Activated T-cell treated with anti-CD3 and anti-CD28 coated beads for 48 hours (primary cell): ENCODE measurements around the gene TRPM7.
"Not testable (repeated sequence)": the region's sequence is repeated elsewhere in the genome, so short reads cannot be mapped to it uniquely, and the experiment has no call there.

ENCODE experiments used
- DNase-seq: peaks from one replicate; pipeline ENCODE4 v3.0.0-alpha.2; 2020; ENCODE audit warnings: low read depth

TRPM7 gene

GRCh38 chr15:50655555-50655954, 31.0 kb downstream of the TRPM7 start:
- DNase-seq = no peak

- no peak for DNase-seq
These were observed 33.3 kb downstream of the TRPM7 start for GRCh38 chr15:50653156-50653743.

- no peak for DNase-seq
These were observed 33.9 kb downstream of the TRPM7 start for GRCh38 chr15:50652671-50653070.

GRCh38 chr15:50641318-50641717, 45.3 kb downstream of the TRPM7 start:
- DNase-seq = no peak

- no peak for DNase-seq
These were observed 50.5 kb downstream of the TRPM7 start for GRCh38 chr15:50636146-50636545.

- DNase-seq = no peak
These were observed 52.9 kb downstream of the TRPM7 start for GRCh38 chr15:50633653-50634052.

GRCh38 chr15:50628421-50628820, 58.2 kb downstream of the TRPM7 start:
- DNase-seq = no peak

GRCh38 chr15:50627351-50628055, 59.1 kb downstream of the TRPM7 start:
- DNase-seq = no peak

GRCh38 chr15:50624616-50625168, 61.9 kb downstream of the TRPM7 start:
- DNase-seq = no peak

- DNase-seq = not testable (repeated sequence)
These were observed 64.1 kb downstream of the TRPM7 start for GRCh38 chr15:50622361-50622943.

- DNase-seq = not testable (repeated sequence)
These were observed 69.6 kb downstream of the TRPM7 start for GRCh38 chr15:50616960-50617359.

- DNase-seq = not testable (repeated sequence)
These were observed 70.0 kb downstream of the TRPM7 start for GRCh38 chr15:50616554-50616953.

- DNase-seq = no peak
These were observed 73.0 kb downstream of the TRPM7 start for GRCh38 chr15:50613600-50613999.

- DNase-seq = no peak
These were observed 79.5 kb downstream of the TRPM7 start for GRCh38 chr15:50607129-50607528.

- DNase-seq = no peak
These were observed 81.1 kb downstream of the TRPM7 start for GRCh38 chr15:50605462-50605861.

- DNase-seq = not testable (repeated sequence)
These were observed 84.6 kb downstream of the TRPM7 start for GRCh38 chr15:50602028-50602427.

- no peak for DNase-seq
These were observed 92.3 kb downstream of the TRPM7 start for GRCh38 chr15:50594311-50594710.

- DNase-seq = no peak
These were observed 92.8 kb downstream of the TRPM7 start for GRCh38 chr15:50593761-50594160.

- DNase-seq = no peak
These were observed 96.3 kb downstream of the TRPM7 start for GRCh38 chr15:50590288-50590687.

- DNase-seq = no peak
These were observed 109.1 kb downstream of the TRPM7 start for GRCh38 chr15:50577492-50577891.

- DNase-seq = no peak
These were observed 110.4 kb downstream of the TRPM7 start for GRCh38 chr15:50576166-50576565.

GRCh38 chr15:50573842-50574241, 112.8 kb downstream of the TRPM7 start:
- not testable (repeated sequence) for DNase-seq

GRCh38 chr15:50563756-50564155, 122.8 kb downstream of the TRPM7 start:
- DNase-seq = no peak
